GM21360 (cell line): ENCODE results near the gene MYCL.

Source experiments
- ATAC-seq: cut with Tn5 transposase; IDR thresholded peaks from one replicate; pipeline ENCODE4 v1.9.1; 2021; ENCODE audit warnings: mild to moderate bottlenecking, moderate library complexity; ENCODE audit not compliant: unreplicated experiment

The MYCL gene, protein sequence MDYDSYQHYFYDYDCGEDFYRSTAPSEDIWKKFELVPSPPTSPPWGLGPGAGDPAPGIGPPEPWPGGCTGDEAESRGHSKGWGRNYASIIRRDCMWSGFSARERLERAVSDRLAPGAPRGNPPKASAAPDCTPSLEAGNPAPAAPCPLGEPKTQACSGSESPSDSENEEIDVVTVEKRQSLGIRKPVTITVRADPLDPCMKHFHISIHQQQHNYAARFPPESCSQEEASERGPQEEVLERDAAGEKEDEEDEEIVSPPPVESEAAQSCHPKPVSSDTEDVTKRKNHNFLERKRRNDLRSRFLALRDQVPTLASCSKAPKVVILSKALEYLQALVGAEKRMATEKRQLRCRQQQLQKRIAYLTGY

DNA sequence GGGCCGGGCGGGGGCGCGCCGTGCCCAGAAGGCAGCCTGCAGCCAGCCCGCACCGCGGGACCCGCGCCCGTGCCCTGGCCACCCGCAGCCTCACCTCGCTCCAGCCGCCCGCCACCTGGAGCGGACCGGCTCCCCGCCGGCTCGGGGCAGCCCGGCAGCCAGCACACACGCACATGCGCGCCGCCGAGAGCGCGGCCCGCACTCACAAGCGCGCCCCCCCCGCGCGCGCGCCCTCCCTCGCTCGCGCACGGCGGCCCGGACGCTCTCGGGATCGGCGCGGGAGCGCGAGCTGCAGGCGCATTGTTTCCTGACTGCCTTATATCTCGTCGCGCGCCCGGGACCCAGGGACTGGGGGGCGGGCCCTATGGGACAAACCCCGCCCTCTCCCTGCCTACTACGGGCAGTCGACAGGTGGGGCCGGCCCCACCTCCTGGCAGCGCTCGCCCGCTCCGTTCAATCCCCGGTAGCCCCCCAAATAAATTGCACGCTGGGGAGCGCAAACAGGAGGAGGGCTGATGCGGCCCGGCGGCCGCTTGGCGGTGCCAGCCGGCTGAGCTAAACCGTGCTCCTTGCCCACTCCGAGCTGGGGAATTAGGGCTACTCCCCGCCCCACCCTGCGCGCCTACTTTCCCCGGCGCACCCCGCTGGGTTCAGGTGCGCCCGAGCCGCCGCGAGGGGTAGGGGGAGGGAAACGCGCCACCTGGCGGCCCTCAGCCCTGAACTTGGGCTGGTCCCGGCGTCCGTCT is at the start of gene MYCL:
Gene MYCL (minus strand): TSS at position 204 of the 746 bp plus-strand sequence. CDS start 483 bp downstream, outside the sequence.
- ATAC-seq, result peak; percentile 53

DNA sequence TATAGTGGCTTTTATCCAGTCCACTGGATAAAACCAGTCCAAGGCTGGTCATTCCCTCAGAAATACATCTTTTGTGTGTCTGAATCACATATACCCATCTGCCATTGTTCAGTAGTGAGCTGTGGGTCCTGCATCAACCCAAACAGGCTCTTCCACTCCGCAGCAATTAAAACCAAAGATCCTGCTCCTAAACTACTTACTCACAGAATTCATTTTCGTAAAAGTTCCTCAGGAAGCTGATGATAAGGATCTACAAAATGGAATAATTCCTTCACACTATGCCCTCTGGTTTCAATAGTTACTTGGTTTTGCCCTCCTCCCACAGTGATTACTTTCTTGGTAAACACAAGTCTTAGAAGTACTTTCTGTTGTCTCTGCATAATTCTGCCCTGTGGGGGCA is 48.2 kb upstream of the MYCL start:
- no peak for ATAC-seq

DNA sequence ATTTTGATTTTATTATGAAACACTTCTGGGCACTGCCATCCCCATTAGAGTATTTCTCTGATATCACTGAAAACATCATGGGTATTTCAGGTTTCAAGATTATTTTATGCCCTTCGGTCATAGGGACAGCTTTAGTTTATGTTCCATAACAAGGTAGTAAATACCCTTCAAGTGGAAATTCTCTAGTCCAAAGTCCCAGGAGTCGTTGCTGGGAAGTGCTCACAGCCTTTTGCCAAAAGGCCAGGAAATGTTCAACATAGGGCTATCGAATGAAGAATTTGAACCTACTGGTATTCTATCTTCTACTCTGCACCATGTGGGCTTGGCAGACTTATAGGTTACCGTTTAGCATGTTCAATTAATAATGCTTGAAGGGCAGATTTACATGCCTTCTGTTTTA is 45.5 kb upstream of the MYCL start:
- ATAC-seq, result no peak

DNA sequence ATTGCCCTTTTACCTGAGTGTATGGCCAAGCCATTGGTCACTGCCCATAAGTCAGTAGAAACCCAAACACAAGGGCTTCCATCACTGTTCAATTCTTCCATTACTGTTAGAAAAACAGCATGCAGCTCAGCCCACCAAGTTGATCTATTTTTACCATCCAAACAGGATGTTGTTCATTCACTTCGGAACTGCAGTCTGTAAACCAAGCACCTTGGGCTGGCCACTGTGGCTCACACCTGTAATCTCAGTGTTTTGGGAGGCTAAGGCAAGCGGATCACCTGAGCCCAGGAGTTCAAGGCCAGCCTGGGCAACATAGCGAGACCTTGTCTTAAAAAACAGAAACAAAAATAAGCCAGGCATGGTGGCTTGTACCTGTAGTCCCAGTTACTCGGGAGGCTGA is 44.5 kb upstream of the MYCL start:
- no peak for ATAC-seq

DNA sequence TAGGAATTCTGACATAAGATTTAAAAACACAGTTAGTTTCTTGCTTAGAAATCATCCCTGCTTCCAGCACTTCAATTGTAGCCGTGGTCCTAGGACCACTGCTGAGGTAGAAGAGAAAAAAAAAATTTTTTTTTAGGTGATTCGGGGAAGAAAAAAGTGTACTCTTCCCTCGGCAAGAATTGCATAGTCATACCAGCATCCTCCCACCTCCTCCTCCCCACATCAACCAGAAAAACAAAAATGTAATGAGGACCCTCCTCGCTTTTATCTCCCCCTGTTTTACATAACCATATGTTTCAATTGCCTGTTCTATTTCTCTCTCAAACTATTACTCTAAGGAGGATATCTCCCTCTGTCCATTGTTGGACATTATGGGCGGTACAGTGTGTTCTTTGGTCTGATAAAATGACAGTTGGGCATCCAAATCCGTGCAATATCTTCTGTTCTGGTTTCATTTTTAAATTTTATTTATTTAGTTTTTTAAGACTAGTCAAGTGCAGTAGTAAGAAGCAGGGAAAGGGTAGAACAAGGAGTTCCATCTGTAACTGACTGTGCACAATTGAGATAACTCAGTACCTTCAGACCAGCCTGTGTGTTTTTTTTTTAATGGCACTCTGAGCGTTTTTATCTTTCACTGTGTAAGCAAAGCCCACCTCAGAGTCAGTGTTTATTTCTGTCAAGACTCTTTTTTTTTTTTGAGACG is 42.8 kb upstream of the MYCL start:
- no peak for ATAC-seq

DNA sequence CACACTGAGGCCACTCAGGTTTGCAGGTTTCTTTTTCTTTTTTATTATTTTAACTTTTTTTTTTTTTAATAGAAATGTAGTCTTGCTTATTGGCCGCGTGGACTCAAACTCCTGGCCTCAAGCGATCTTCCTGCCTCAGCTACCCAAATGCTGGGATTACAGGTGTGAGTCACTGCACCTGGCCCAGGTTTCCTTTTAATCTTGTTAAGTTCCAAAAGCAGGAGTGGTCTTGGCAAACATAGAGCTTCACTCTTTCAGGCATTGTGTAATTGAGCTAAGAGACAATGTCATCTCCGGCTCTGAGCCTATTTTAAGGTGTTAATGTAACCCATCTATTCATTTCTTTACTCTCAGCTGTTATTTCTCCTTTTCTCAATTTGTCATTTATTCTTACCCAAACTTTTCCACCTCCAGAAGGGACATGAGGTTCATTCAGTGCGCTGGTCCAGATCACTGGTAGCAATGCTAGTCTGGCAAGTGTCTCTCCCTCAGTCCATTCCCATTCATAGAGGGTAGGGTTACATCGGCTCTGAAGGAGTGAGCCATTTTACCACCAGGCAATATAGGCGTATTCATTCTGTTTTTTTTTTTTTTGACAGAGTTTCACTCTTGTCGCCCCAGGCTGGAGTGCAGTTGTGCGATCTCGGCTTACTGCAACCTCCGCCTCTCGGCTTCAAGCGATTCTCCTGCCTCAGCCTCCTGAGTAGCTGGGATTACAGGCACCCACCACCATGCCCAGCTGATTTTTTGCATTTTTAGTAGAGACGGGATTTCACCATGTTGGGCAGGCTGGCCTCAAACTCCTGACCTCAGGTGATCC is 42.0 kb upstream of the MYCL start:
- no peak for ATAC-seq

DNA sequence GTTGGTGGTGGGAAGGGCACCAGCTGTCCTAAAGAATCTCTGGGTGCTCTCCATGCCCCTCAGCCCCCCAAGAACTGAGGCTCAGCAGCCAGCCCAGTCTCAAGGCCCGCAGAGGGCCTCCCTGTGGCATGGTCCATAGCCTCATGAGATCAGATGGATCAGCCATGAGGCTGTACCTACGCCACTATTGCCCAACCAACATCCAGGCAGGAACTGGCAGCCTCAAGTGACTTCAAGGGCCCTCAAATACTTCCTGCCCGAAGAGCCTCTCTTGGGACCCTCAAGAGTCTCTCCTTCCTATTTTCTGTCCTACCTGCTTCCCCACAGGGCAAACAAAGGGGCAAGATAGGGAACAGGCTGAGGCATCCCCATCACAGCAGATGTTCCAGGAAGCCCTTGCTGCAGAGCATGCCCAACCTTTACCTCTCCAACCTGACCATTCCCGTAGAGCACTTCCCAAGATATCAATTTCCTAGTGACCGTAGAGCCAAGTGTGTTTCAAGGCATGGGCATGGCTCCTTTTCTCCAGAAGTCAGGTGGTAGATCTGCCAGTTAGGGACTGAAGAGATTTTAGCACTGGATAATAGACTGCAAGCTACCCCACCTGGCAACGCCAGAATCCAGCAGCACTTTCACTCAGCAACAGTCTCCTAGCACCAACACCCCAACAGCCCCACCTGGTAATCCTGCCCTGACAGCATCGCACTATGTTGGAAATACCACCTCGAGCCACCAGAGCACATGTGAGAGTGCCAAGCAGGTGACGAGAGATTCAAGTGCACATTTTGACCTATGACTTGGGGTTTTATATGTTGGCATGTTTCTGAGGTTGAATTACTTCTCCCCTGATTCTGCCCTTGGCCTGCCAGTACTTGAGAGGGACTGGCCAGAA is 39.5 kb upstream of the MYCL start:
- no peak for ATAC-seq

DNA sequence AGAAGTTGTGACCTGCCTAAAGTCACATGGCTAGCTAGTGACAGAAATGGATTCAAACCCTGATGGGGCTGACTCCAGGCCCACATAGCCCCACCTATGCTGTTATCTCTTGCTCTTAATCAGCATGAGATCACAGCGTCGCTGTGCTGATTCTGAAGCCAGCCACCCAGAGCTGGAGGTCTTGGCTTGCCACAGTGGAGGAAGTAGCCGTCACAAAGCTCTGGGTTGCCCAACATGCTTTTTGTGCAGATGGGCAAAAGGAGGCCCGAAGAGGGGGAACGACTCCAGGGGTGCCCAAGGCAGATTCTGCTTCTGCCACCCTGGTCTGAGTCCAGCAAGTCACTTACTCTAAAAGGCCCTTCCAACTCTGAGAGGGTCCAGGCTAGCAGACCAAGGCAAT is 38.5 kb upstream of the MYCL start:
- no peak for ATAC-seq

DNA sequence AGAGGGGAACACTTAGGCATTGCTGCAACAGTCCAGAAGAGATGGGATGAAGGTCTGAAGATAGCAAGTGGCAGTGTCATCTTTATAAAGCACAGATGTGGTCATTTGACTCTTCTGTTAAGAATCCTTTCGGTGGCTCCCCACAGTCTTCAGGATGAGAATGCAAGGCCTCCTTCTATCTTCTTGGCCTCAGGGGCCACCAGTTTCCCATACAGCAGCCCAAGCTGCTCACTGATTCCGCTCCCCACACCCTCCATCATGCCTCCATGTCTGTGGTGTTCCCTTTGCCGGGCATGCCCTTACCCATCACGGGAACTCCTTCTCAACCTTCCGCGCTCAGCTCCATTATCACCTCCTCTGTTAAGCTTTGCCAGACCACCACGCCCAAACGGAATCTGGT is 37.1 kb upstream of the MYCL start:
- ATAC-seq, result no peak

DNA sequence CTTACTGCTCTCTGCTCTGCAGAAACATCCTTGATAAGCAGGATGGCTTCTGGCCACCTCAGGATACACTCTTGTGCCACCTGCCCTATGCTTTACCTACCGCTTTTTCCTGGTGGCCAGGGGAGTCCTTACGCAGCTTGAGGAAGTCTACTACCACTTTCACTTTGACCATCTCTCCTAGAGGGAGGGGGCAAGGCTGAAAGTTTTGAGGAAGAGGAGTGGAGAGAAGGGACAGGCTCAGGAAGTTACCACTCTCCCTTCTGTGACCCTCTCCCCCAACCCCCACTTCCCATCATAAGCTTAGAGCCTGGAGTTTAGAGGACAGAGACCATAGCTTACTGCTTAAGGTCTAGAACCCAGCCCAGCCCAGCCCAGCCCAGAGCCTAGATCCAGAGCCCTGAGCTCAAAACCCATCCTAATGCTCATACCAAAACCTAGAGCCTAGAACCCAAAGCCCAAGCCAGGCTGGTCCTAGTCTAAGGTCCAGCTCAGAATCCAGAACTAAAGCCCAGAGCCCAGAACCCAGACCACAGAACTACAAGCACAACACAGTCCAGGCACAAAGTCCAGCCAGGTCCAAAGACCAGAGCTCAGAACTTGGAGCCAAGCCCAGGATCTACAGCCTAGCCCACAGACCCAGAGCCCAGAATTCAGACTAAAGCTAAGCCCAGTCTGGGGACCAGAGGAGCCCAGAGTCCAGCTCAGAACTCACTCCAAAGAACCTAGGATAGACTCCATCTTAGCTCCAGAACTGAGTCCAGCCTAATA is 35.2 kb upstream of the MYCL start:
- no peak for ATAC-seq

DNA sequence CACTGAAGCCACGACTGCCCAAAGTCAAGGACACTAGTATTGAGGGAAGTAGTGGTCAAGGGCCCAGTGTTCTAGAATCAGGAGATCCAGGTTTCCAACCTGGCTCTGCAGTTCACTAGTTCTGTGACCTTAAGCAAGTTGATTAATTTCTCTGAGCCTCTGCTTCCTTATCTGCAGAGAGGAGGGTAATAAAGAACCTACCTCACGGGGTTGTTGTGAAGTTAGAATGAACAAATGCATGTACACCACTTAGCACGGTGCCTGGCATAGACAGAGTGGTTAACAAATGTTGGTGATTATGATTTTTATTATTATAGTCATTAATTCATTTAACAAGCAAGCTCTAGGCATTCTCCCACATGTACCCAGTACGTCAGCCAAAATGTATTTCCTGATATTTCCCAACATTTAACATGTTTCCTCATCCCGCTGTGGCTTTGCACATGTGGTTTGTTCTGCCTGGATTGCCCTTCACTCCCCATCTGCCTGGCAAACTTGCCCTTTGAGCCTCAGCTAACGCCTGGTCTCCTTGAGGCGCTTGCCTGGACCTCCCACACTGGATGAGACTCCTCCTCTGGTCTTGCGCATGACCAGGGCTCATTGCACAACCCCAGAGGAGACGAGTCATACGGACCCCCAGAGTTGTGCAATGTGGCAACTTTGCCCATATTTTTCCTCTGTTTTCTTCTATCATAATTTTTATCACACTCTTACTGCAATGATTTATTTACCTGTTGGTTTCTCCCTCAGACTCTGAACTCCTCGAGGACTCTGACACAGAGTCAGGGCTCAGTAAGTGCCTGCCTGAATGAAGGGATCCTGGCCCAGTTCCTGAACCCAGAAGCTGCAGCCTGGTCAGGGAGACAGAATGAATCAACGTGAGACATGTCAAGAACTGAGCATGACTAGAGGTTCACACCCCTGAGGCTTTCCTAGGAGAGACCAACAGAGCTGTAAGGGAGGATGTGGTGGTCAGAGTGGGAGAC is 32.5 kb upstream of the MYCL start:
- ATAC-seq, result no peak

DNA sequence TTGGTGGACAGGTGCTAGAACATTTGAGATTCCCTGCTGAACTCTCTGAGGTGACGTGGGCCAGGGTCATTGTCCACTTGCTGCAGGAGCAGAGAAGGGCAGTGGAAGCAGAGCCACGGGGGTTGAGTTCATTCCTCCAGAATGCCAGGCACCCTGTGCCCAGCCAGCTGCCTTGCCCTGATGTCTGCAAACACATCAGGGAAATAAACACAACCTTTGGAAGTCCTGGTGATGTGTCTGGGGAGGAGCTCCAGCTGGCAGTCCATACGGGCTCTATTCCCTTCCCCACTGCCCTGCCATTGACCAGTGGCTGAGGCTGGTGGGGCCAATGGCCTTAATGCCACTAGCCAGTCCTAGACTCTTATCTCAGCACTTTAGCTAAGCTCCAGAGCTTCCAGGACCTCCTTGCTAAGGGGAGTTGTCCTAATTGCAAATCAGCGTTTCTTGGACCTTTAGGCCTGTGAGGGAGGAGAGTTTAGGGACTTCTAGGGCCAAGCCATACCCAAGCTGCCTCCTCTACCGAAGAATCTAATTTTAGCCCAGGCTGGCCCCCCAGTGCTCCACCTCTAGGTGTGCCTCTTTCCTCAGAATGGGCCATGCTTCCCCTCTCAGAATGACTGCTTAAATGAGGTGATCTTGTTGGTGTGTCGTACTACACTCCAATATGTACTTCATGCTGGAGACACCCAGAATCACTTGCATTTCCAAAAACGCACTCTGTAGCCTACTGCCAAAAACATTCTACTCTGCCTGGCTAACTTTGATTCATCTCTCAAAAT is 27.3 kb upstream of the MYCL start:
- no peak for ATAC-seq

DNA sequence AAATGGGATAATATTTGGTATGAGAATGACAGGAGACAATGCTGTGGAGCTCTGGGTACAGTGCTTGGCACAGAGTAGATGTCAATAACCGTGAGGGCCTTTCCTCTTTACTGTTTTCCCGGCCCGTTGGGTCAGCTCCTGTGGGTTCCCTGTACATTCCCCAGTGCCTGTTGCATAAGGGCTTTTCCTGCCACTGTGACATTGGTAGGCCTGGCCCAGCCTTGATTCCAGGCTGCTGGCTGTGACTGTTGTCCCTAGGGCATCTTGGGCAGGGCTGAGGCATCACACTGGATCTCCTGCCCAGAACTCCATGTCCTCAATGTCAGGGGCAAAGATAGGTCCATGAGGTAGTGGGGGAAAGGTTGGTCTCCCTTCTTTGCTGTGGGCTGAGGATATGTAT is 25.8 kb upstream of the MYCL start:
- ATAC-seq, result no peak

DNA sequence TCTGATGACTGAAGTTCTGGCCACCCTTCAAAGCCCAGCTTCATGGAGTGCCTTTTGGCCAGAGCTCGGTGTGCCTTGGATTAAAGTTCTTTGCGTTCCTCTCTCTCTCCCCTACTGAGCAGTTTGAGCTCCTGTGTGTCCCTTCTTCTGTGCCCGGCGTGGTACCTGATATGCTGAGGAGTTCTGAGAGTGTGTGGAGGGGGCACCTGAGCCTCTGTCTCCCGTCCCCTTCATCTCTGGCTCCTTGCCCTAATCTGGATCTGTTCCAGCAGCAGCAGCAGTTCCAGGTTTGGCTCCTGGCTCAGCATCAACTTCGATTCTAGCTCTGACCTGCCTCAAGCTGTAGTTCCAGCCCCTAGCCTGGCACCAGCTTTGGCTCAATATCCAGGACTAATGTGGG is 25.1 kb upstream of the MYCL start:
- ATAC-seq, result no peak

DNA sequence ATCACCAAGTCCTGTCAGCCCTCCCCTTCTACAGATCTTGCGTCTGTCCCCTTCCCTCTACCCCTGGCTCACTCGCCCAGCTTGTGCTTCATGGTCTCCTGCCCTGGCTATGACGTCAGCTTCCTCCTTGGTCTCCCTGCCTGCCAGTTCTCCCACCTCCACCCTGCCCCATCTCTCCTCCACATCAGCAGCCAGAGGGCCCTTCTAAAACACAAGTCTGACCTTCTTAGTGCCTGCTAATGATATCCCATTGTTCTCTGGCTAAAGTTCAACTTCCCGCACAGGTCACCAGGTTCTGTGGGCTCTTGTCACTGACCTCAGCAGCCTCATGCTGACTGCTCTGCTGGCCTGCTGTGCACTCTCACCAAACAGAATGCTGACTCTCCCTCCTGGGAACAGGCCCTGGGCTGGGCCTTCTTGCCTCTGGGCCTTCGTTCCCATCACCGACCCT is 24.7 kb upstream of the MYCL start:
- ATAC-seq, result no peak

DNA sequence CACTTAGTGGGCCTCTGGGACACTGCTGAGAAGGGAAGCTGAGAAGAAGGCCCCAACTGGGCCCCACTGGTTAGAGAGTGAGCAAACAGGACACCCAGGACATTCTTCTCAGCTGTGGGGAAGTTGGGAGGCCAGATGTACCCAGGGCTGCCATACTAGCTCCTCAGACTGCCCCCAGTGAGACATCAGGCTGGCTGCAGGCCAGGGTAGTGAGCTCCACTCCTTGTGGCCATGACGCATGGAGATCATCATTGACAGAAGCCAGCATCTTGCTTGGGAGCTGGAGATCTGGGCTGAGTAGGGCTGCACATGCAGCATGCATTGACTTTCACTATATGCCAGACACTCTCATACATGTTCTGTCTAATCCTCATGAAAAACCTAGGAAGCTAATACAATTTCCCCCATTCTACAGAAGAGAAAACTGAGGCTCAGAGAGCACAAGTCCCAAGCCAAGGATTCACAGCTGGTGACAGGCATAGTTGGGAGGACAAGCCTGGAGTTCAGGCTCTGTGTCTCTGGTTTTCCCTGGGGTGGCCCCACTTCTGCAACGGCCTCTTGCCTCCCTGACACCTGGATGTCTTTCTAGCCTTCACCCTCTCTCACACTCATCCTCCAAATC is 24.1 kb upstream of the MYCL start:
- ATAC-seq, result no peak

DNA sequence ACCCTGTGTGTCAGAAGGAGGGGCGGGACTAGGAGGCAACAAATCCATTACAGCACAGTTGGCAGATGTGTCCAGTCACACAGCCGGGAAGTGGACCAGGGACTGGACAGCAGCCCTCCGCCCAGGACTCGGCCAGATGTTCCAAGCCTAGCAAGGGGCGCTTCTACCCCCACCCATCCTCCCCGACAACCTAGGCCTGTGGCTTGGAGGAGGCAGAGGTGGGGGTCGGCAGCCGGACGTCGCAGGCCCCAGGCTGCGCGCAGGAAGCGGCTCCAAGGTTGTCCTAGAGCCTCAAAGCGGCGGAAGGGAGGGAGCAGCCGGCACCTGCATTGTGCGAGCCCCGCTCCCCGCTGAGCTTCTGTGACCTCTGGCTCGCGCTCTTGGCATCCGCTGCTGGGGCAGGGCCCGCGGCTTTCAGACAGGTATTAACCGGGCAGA is 20.6 kb upstream of the MYCL start:
- ATAC-seq, result no peak
